ENCODE results near the gene ABCC3. TPM values are rescaled to one million over a fixed set of nuclear protein-coding genes. Genes with fewer than 3 reads are reported as not detected.
"Not testable (repeated sequence)": the region's sequence is repeated elsewhere in the genome, so short reads cannot be mapped to it uniquely, and the experiment has no call there.

Gene ABCC3
- total RNA-seq, 1 experiment from 2014 or later = 93.3 TPM

- DNase-seq (ENCODE audit: extremely low read depth, low read depth) = no peak
Measured at GRCh38 chr17:50663812-50664374, 29.2 kb downstream of the ABCC3 start.

GRCh38 chr17:50664788-50665458, 30.2 kb downstream of the ABCC3 start:
- DNase-seq (ENCODE audit: extremely low read depth, low read depth) = no peak

GRCh38 chr17:50665838-50666237, 31.2 kb downstream of the ABCC3 start:
- no peak for DNase-seq (ENCODE audit: extremely low read depth, low read depth)

- no peak for DNase-seq (ENCODE audit: extremely low read depth, low read depth)
Measured at GRCh38 chr17:50666316-50666715, 31.6 kb downstream of the ABCC3 start.

- DNase-seq (ENCODE audit: extremely low read depth, low read depth) = no peak
Measured at GRCh38 chr17:50667259-50668024, 32.8 kb downstream of the ABCC3 start.

- DNase-seq (ENCODE audit: extremely low read depth, low read depth) = no peak
Measured at GRCh38 chr17:50668025-50668837, 33.5 kb downstream of the ABCC3 start.

GRCh38 chr17:50668838-50669581, 34.3 kb downstream of the ABCC3 start:
- no peak for DNase-seq (ENCODE audit: extremely low read depth, low read depth)

GRCh38 chr17:50672071-50672470, 37.4 kb downstream of the ABCC3 start:
- DNase-seq (ENCODE audit: extremely low read depth, low read depth) = no peak

- no peak for DNase-seq (ENCODE audit: extremely low read depth, low read depth)
Measured at GRCh38 chr17:50672831-50673551, 38.3 kb downstream of the ABCC3 start.

GRCh38 chr17:50675190-50675589, 40.5 kb downstream of the ABCC3 start:
- DNase-seq (ENCODE audit: extremely low read depth, low read depth) = no peak

GRCh38 chr17:50675627-50676026, 40.9 kb downstream of the ABCC3 start:
- DNase-seq (ENCODE audit: extremely low read depth, low read depth) = no peak

- no peak for DNase-seq (ENCODE audit: extremely low read depth, low read depth)
Measured at GRCh38 chr17:50676065-50676975, 41.6 kb downstream of the ABCC3 start.

- DNase-seq (ENCODE audit: extremely low read depth, low read depth) = no peak
Measured at GRCh38 chr17:50677851-50678375, 43.2 kb downstream of the ABCC3 start.

GRCh38 chr17:50679008-50679544, 44.4 kb downstream of the ABCC3 start:
- no peak for DNase-seq (ENCODE audit: extremely low read depth, low read depth)

- no peak for DNase-seq (ENCODE audit: extremely low read depth, low read depth)
Measured at GRCh38 chr17:50680126-50680525, 45.4 kb downstream of the ABCC3 start.

GRCh38 chr17:50680543-50681262, 46.0 kb downstream of the ABCC3 start:
- not testable (repeated sequence) for DNase-seq (ENCODE audit: extremely low read depth, low read depth)

Measured in NCI-H460 (cell line).